NT2/D1 (cell line): ENCODE results near the gene CYFIP1.

Source experiments
- DNase-seq: peaks from one replicate; pipeline ENCODE4 v3.0.0-alpha.2; 2011; ENCODE audit warnings: low read depth, low spot score
- H3K27me3 ChIP-seq: 2 replicates; pipeline ENCODE4 v1.6.0; 2011; ENCODE audit warnings: mild to moderate bottlenecking; ENCODE audit not compliant: insufficient read length, insufficient read depth
- H3K36me3 ChIP-seq: 2 replicates; pipeline ENCODE4 v1.6.1; 2011; ENCODE audit warnings: mild to moderate bottlenecking, low read length, mixed read lengths; ENCODE audit not compliant: insufficient read depth, insufficient read length
- H3K4me1 ChIP-seq: 2 replicates; pipeline ENCODE4 v1.5.1; 2011; ENCODE audit not compliant: insufficient read depth, insufficient read length
- H3K4me3 ChIP-seq: 2 replicates; pipeline ENCODE4 v1.5.1; 2011; ENCODE audit warnings: low read depth; ENCODE audit not compliant: insufficient read length
- H3K9ac ChIP-seq: 2 replicates; pipeline ENCODE4 v1.6.0; 2011; ENCODE audit warnings: low read depth; ENCODE audit not compliant: insufficient read length
- H3K9me3 ChIP-seq: 2 replicates; pipeline ENCODE4 v1.5.1; 2011; ENCODE audit warnings: mild to moderate bottlenecking, low read length; ENCODE audit not compliant: insufficient read depth
- SUZ12 ChIP-seq: IDR thresholded peaks from 2 replicates; pipeline ENCODE4 v1.6.1; 2011; ENCODE audit not compliant: insufficient read length, insufficient read depth; ENCODE audit errors: extremely low read depth
- YY1 ChIP-seq: IDR thresholded peaks from 2 replicates; pipeline ENCODE4 v1.6.1; 2011; ENCODE audit not compliant: insufficient read length, insufficient read depth
- ZNF274 ChIP-seq: IDR thresholded peaks from 2 replicates; pipeline ENCODE4 v1.6.1; 2011; ENCODE audit warnings: mild to moderate bottlenecking, low read depth, low read length

The CYFIP1 gene

GRCh38 chr15:22922003-22922402 is 58.2 kb downstream of the CYFIP1 start:
- Histone ChIP-seq H3K9me3 (no peaks in the 10 kb centered on the region), H3K27me3 (no peaks in the 10 kb centered on the region), H3K4me3 (no peak overlapping the region), H3K4me1 (no peaks in the 10 kb centered on the region), H3K9ac (no peak overlapping the region), H3K36me3 (peaks cover 34% of the 10 kb centered on the region)
- DNase-seq, result no peak
- TF ChIP-seq YY1 (no peak), ZNF274 (no peak), SUZ12 (no peak)

- no peaks in the 10 kb centered on the region for H3K9me3 ChIP-seq
- no peak for TF ChIP-seq SUZ12
- no peak for TF ChIP-seq ZNF274
- TF ChIP-seq YY1, result no peak
- H3K4me1 ChIP-seq, result no peaks in the 10 kb centered on the region
- H3K27me3 ChIP-seq, result no peaks in the 10 kb centered on the region
- H3K4me3 ChIP-seq, result no peak overlapping the region
- H3K9ac ChIP-seq, result no peak overlapping the region
- H3K36me3 ChIP-seq, result peaks cover 40% of the 10 kb centered on the region
- DNase-seq, result no peak
Measured at GRCh38 chr15:22919171-22919570, 61.0 kb downstream of the CYFIP1 start.

GRCh38 chr15:22918596-22919140 is 61.5 kb downstream of the CYFIP1 start:
- no peak for DNase-seq
- TF ChIP-seq YY1 (no peak), ZNF274 (no peak), SUZ12 (no peak)
- H3K9ac ChIP-seq, result no peak overlapping the region
- H3K36me3 ChIP-seq, result peaks cover 45% of the 10 kb centered on the region
- no peaks in the 10 kb centered on the region for H3K9me3 ChIP-seq
- H3K27me3 ChIP-seq, result no peaks in the 10 kb centered on the region
- no peak overlapping the region for H3K4me3 ChIP-seq
- no peaks in the 10 kb centered on the region for H3K4me1 ChIP-seq

GRCh38 chr15:22918056-22918455 is 62.1 kb downstream of the CYFIP1 start:
- Histone ChIP-seq H3K4me1 (no peaks in the 10 kb centered on the region), H3K9ac (no peak overlapping the region), H3K4me3 (no peak overlapping the region), H3K36me3 (peaks cover 47% of the 10 kb centered on the region), H3K27me3 (no peaks in the 10 kb centered on the region), H3K9me3 (no peaks in the 10 kb centered on the region)
- TF ChIP-seq ZNF274 (no peak), SUZ12 (no peak), YY1 (no peak)
- DNase-seq, result no peak

GRCh38 chr15:22917556-22917955 is 62.6 kb downstream of the CYFIP1 start:
- H3K9me3 ChIP-seq, result no peaks in the 10 kb centered on the region
- no peak for DNase-seq
- H3K27me3 ChIP-seq, result no peaks in the 10 kb centered on the region
- H3K4me1 ChIP-seq, result no peaks in the 10 kb centered on the region
- H3K36me3 ChIP-seq, result peaks cover 52% of the 10 kb centered on the region
- H3K4me3 ChIP-seq, result no peak overlapping the region
- H3K9ac ChIP-seq, result no peak overlapping the region
- TF ChIP-seq SUZ12 (no peak), ZNF274 (no peak), YY1 (no peak)

- no peak for TF ChIP-seq YY1
- TF ChIP-seq SUZ12, result no peak
- no peak for TF ChIP-seq ZNF274
- Histone ChIP-seq H3K9ac (no peak overlapping the region), H3K4me3 (no peak overlapping the region), H3K27me3 (no peaks in the 10 kb centered on the region), H3K9me3 (no peaks in the 10 kb centered on the region), H3K36me3 (peaks cover 56% of the 10 kb centered on the region), H3K4me1 (no peaks in the 10 kb centered on the region)
- no peak for DNase-seq
Measured at GRCh38 chr15:22916606-22917350, 63.4 kb downstream of the CYFIP1 start.

GRCh38 chr15:22915866-22916515 is 64.2 kb downstream of the CYFIP1 start:
- Histone ChIP-seq H3K36me3 (peaks cover 63% of the 10 kb centered on the region), H3K27me3 (no peaks in the 10 kb centered on the region), H3K4me1 (peaks cover 3% of the 10 kb centered on the region), H3K4me3 (no peak overlapping the region), H3K9ac (no peak overlapping the region), H3K9me3 (no peaks in the 10 kb centered on the region)
- TF ChIP-seq ZNF274 (no peak), YY1 (no peak), SUZ12 (no peak)
- DNase-seq, result no peak
